Measurements from ENCODE around the gene C1orf146.
"Not testable (repeated sequence)": the region's sequence is repeated elsewhere in the genome, so short reads cannot be mapped to it uniquely, and the experiment has no call there.

C1orf146 gene

GRCh38 chr1:92262516-92262915, 44.8 kb downstream of the C1orf146 start:
- no peak overlapping the region for H3K4me3 ChIP-seq (ENCODE audit: low read length in 2 of 2)
- H3K9ac ChIP-seq (ENCODE audit: low read depth in 1 of 2, low read length in 2 of 2) = no peak overlapping the region
- no peaks in the 10 kb centered on the region for H3K9me3 ChIP-seq (ENCODE audit: control insufficient read depth in 2 of 2, low read length in 2 of 2)
- no peak overlapping the region for H3K27ac ChIP-seq (ENCODE audit: low read depth in 2 of 2, low read length in 2 of 2)
- no peaks in the 10 kb centered on the region for H3K27me3 ChIP-seq (ENCODE audit: control insufficient read depth in 2 of 2, insufficient read depth in 2 of 2, low read length in 2 of 2)
- H3K4me1 ChIP-seq (ENCODE audit: control insufficient read depth in 2 of 2, insufficient read depth in 2 of 2, low read length in 2 of 2) = no peaks in the 10 kb centered on the region
- peaks cover 6 to 19% of the 10 kb centered on the region in 2 donors for H3K36me3 ChIP-seq (ENCODE audit: control insufficient read depth in 2 of 2, insufficient read depth in 2 of 2, low read length in 2 of 2)

GRCh38 chr1:92273039-92273438, 55.3 kb downstream of the C1orf146 start:
- H3K4me3 ChIP-seq (ENCODE audit: low read length in 2 of 2) = no peak overlapping the region
- no peak overlapping the region for H3K9ac ChIP-seq (ENCODE audit: low read depth in 1 of 2, low read length in 2 of 2)
- H3K4me1 ChIP-seq (ENCODE audit: control insufficient read depth in 2 of 2, insufficient read depth in 2 of 2, low read length in 2 of 2) = no peaks in the 10 kb centered on the region
- no peaks in the 10 kb centered on the region for H3K27me3 ChIP-seq (ENCODE audit: control insufficient read depth in 2 of 2, insufficient read depth in 2 of 2, low read length in 2 of 2)
- H3K36me3 ChIP-seq (ENCODE audit: control insufficient read depth in 2 of 2, insufficient read depth in 2 of 2, low read length in 2 of 2) = peaks cover 2 to 17% of the 10 kb centered on the region in 2 donors
- no peaks in the 10 kb centered on the region for H3K9me3 ChIP-seq (ENCODE audit: control insufficient read depth in 2 of 2, low read length in 2 of 2)
- H3K27ac ChIP-seq (ENCODE audit: low read depth in 2 of 2, low read length in 2 of 2) = no peak overlapping the region

GRCh38 chr1:92274939-92275338, 57.2 kb downstream of the C1orf146 start:
- Histone ChIP-seq H3K27me3 (ENCODE audit: control insufficient read depth in 2 of 2, insufficient read depth in 2 of 2, low read length in 2 of 2) (no peaks in the 10 kb centered on the region), H3K27ac (ENCODE audit: low read depth in 2 of 2, low read length in 2 of 2) (no peak overlapping the region), H3K4me1 (ENCODE audit: control insufficient read depth in 2 of 2, insufficient read depth in 2 of 2, low read length in 2 of 2) (no peaks in the 10 kb centered on the region), H3K9ac (ENCODE audit: low read depth in 1 of 2, low read length in 2 of 2) (no peak overlapping the region), H3K4me3 (ENCODE audit: low read length in 2 of 2) (no peak overlapping the region), H3K36me3 (ENCODE audit: control insufficient read depth in 2 of 2, insufficient read depth in 2 of 2, low read length in 2 of 2) (peaks cover 5 to 17% of the 10 kb centered on the region in 2 donors), H3K9me3 (ENCODE audit: control insufficient read depth in 2 of 2, low read length in 2 of 2) (no peaks in the 10 kb centered on the region)

GRCh38 chr1:92276082-92276481, 58.4 kb downstream of the C1orf146 start:
- Histone ChIP-seq H3K27me3 (ENCODE audit: control insufficient read depth in 2 of 2, insufficient read depth in 2 of 2, low read length in 2 of 2) (no peaks in the 10 kb centered on the region), H3K9ac (ENCODE audit: low read depth in 1 of 2, low read length in 2 of 2) (no peak overlapping the region), H3K9me3 (ENCODE audit: control insufficient read depth in 2 of 2, low read length in 2 of 2) (no peaks in the 10 kb centered on the region), H3K4me3 (ENCODE audit: low read length in 2 of 2) (no peak overlapping the region), H3K27ac (ENCODE audit: low read depth in 2 of 2, low read length in 2 of 2) (no peak overlapping the region), H3K36me3 (ENCODE audit: control insufficient read depth in 2 of 2, insufficient read depth in 2 of 2, low read length in 2 of 2) (peaks cover 2 to 14% of the 10 kb centered on the region in 2 donors), H3K4me1 (ENCODE audit: control insufficient read depth in 2 of 2, insufficient read depth in 2 of 2, low read length in 2 of 2) (no peaks in the 10 kb centered on the region)

GRCh38 chr1:92277105-92277723, 59.5 kb downstream of the C1orf146 start:
- Histone ChIP-seq H3K27me3 (ENCODE audit: control insufficient read depth in 2 of 2, insufficient read depth in 2 of 2, low read length in 2 of 2) (no peaks in the 10 kb centered on the region), H3K4me1 (ENCODE audit: control insufficient read depth in 2 of 2, insufficient read depth in 2 of 2, low read length in 2 of 2) (no peaks in the 10 kb centered on the region), H3K4me3 (ENCODE audit: low read length in 2 of 2) (no peak overlapping the region), H3K27ac (ENCODE audit: low read depth in 2 of 2, low read length in 2 of 2) (no peak overlapping the region), H3K9ac (ENCODE audit: low read depth in 1 of 2, low read length in 2 of 2) (no peak overlapping the region), H3K36me3 (ENCODE audit: control insufficient read depth in 2 of 2, insufficient read depth in 2 of 2, low read length in 2 of 2) (peaks cover 2 to 12% of the 10 kb centered on the region in 2 donors), H3K9me3 (ENCODE audit: control insufficient read depth in 2 of 2, low read length in 2 of 2) (no peaks in the 10 kb centered on the region)

GRCh38 chr1:92279781-92280180, 62.1 kb downstream of the C1orf146 start:
- not testable (repeated sequence) for H3K27ac ChIP-seq (ENCODE audit: low read depth in 2 of 2, low read length in 2 of 2); H3K4me1 ChIP-seq (ENCODE audit: control insufficient read depth in 2 of 2, insufficient read depth in 2 of 2, low read length in 2 of 2); H3K9ac ChIP-seq (ENCODE audit: low read depth in 1 of 2, low read length in 2 of 2); H3K4me3 ChIP-seq (ENCODE audit: low read length in 2 of 2); H3K27me3 ChIP-seq (ENCODE audit: control insufficient read depth in 2 of 2, insufficient read depth in 2 of 2, low read length in 2 of 2); H3K9me3 ChIP-seq (ENCODE audit: control insufficient read depth in 2 of 2, low read length in 2 of 2); H3K36me3 ChIP-seq (ENCODE audit: control insufficient read depth in 2 of 2, insufficient read depth in 2 of 2, low read length in 2 of 2)

- not testable (repeated sequence) for H3K4me3 ChIP-seq (ENCODE audit: low read length in 2 of 2); H3K36me3 ChIP-seq (ENCODE audit: control insufficient read depth in 2 of 2, insufficient read depth in 2 of 2, low read length in 2 of 2); H3K4me1 ChIP-seq (ENCODE audit: control insufficient read depth in 2 of 2, insufficient read depth in 2 of 2, low read length in 2 of 2); H3K27me3 ChIP-seq (ENCODE audit: control insufficient read depth in 2 of 2, insufficient read depth in 2 of 2, low read length in 2 of 2); H3K9ac ChIP-seq (ENCODE audit: low read depth in 1 of 2, low read length in 2 of 2); H3K9me3 ChIP-seq (ENCODE audit: control insufficient read depth in 2 of 2, low read length in 2 of 2); H3K27ac ChIP-seq (ENCODE audit: low read depth in 2 of 2, low read length in 2 of 2)
Measured at GRCh38 chr1:92281411-92281810, 63.7 kb downstream of the C1orf146 start.

GRCh38 chr1:92291372-92291999, 73.8 kb downstream of the C1orf146 start:
- H3K27ac ChIP-seq (ENCODE audit: low read depth in 2 of 2, low read length in 2 of 2) = no peak overlapping the region
- peaks cover 3 to 10% of the 10 kb centered on the region in 2 donors for H3K36me3 ChIP-seq (ENCODE audit: control insufficient read depth in 2 of 2, insufficient read depth in 2 of 2, low read length in 2 of 2)
- no peaks in the 10 kb centered on the region for H3K4me1 ChIP-seq (ENCODE audit: control insufficient read depth in 2 of 2, insufficient read depth in 2 of 2, low read length in 2 of 2)
- no peaks in the 10 kb centered on the region for H3K9me3 ChIP-seq (ENCODE audit: control insufficient read depth in 2 of 2, low read length in 2 of 2)
- H3K27me3 ChIP-seq (ENCODE audit: control insufficient read depth in 2 of 2, insufficient read depth in 2 of 2, low read length in 2 of 2) = no peaks in the 10 kb centered on the region
- H3K9ac ChIP-seq (ENCODE audit: low read depth in 1 of 2, low read length in 2 of 2) = no peak overlapping the region
- H3K4me3 ChIP-seq (ENCODE audit: low read length in 2 of 2) = no peak overlapping the region
